Karpas-422 (cell line): Measurements from ENCODE around the gene GCH1. TPM values are rescaled to one million over a fixed set of nuclear protein-coding genes. Genes with fewer than 3 reads are reported as not detected.

Experiments
- DNase-seq: peaks from one replicate; pipeline ENCODE4 v3.0.0-alpha.2; 2015
- H2AFZ ChIP-seq: fragments of 200-600 bp; sonication (generic); 2 replicates; pipeline ENCODE4 v1.6.1; 2014; ENCODE audit warnings: antibody characterized with exemption, low read length, mixed read lengths
- H3K27ac ChIP-seq: fragments of 200-600 bp; sonication (generic); 2 replicates; pipeline ENCODE4 v1.5.1; 2014; ENCODE audit warnings: mild to moderate bottlenecking, low read length, moderate library complexity
- H3K27me3 ChIP-seq: fragments of 200-600 bp; sonication (generic); 2 replicates; pipeline ENCODE4 v1.6.1; 2014; ENCODE audit warnings: low read length, mixed read lengths
- H3K36me3 ChIP-seq: fragments of 200-600 bp; sonication (generic); 2 replicates; pipeline ENCODE4 v1.6.1; 2014; ENCODE audit warnings: low read length, mixed read lengths; ENCODE audit not compliant: insufficient read depth
- H3K4me1 ChIP-seq: fragments of 200-600 bp; sonication (generic); 2 replicates; pipeline ENCODE4 v1.6.1; 2014; ENCODE audit warnings: mild to moderate bottlenecking, low read length, mixed read lengths
- H3K4me2 ChIP-seq: fragments of 200-600 bp; sonication (generic); 2 replicates; pipeline ENCODE4 v1.6.1; 2014; ENCODE audit warnings: low read length, low read depth, mild to moderate bottlenecking; ENCODE audit not compliant: poor library complexity, severe bottlenecking
- H3K4me3 ChIP-seq: fragments of 200-600 bp; sonication (generic); 2 replicates; pipeline ENCODE4 v1.5.1; 2014; ENCODE audit warnings: mild to moderate bottlenecking, antibody characterized with exemption, low read length, mixed read lengths
- H3K79me2 ChIP-seq: fragments of 200-600 bp; sonication (generic); 2 replicates; pipeline ENCODE4 v1.6.1; 2014; ENCODE audit warnings: mild to moderate bottlenecking, low read length, mixed read lengths
- H3K9ac ChIP-seq: fragments of 200-600 bp; sonication (generic); 2 replicates; pipeline ENCODE4 v1.6.0; 2014; ENCODE audit warnings: low read length
- H3K9me2 ChIP-seq: fragments of 200-600 bp; sonication (generic), shearing (Covaris generic); replicated peaks from 2 replicates; pipeline ENCODE4 v1.6.0; 2014; ENCODE audit warnings: mild to moderate bottlenecking, low read length, moderate library complexity; ENCODE audit not compliant: insufficient read depth
- H3K9me3 ChIP-seq: fragments of 300-700, 200-600 bp; sonication (generic); 2 replicates; pipeline ENCODE4 v1.6.1; 2014; ENCODE audit warnings: low read length, mixed read lengths
- H4K20me1 ChIP-seq: fragments of 200-600 bp; sonication (generic); 2 replicates; pipeline ENCODE4 v1.6.1; 2014; ENCODE audit warnings: mild to moderate bottlenecking, antibody characterized with exemption, low read length, low read depth; ENCODE audit not compliant: insufficient read depth
- small RNA-seq: library from RNA; depleted of rRNA; stranded (forward); fragments of <200 nt; gene quantifications from one replicate; pipeline ENCODE3, GENCODE V24; 2014
- total RNA-seq: library from RNA; depleted of rRNA; stranded (reverse); fragments of >200 nt; shearing (Covaris generic); gene quantifications from 2 replicates; pipeline ENCODE4 v1.2.3, GENCODE V29; 2014; ENCODE audit warnings: low replicate concordance; rRNA removed

GCH1 gene
- total RNA-seq, 1 experiment from 2014 or later, result 174 TPM

- peaks cover 6% of the 10 kb centered on the region for H3K9me3 ChIP-seq
- no peaks in the 10 kb centered on the region for H3K79me2 ChIP-seq
- H2AFZ ChIP-seq, result no peak overlapping the region
- H3K4me2 ChIP-seq, result no peak overlapping the region
- H3K9me2 ChIP-seq, result no peaks in the 10 kb centered on the region
- DNase-seq, result no peak
- H4K20me1 ChIP-seq, result no peaks in the 10 kb centered on the region
- H3K9ac ChIP-seq, result no peak overlapping the region
- H3K27me3 ChIP-seq, result no peaks in the 10 kb centered on the region
- peaks cover 47% of the 10 kb centered on the region for H3K4me1 ChIP-seq
- H3K36me3 ChIP-seq, result peaks cover 34% of the 10 kb centered on the region
- H3K27ac ChIP-seq, result peak overlapping the region; percentile 75
- no peak overlapping the region for H3K4me3 ChIP-seq
Measured at GRCh38 chr14:54796961-54797360, 105.7 kb downstream of the GCH1 start.

GRCh38 chr14:54794796-54795195 lies 107.8 kb downstream of the GCH1 start:
- H3K27me3 ChIP-seq, result no peaks in the 10 kb centered on the region
- H4K20me1 ChIP-seq, result no peaks in the 10 kb centered on the region
- H3K9me3 ChIP-seq, result peaks cover 6% of the 10 kb centered on the region
- peak overlapping the region; percentile 60 for H3K27ac ChIP-seq
- no peaks in the 10 kb centered on the region for H3K79me2 ChIP-seq
- DNase-seq, result no peak
- H3K4me1 ChIP-seq, result peaks cover 66% of the 10 kb centered on the region
- no peak overlapping the region for H3K4me2 ChIP-seq
- H3K4me3 ChIP-seq, result no peak overlapping the region
- no peaks in the 10 kb centered on the region for H3K9me2 ChIP-seq
- H3K9ac ChIP-seq, result no peak overlapping the region
- peaks cover 56% of the 10 kb centered on the region for H3K36me3 ChIP-seq
- H2AFZ ChIP-seq, result no peak overlapping the region

- Histone ChIP-seq H3K9ac (no peak overlapping the region), H3K9me2 (no peaks in the 10 kb centered on the region)
- no peak for DNase-seq
Measured at GRCh38 chr14:54794159-54794558, 108.5 kb downstream of the GCH1 start.

GRCh38 chr14:54792288-54792687 lies 110.3 kb downstream of the GCH1 start:
- H3K27me3 ChIP-seq, result no peaks in the 10 kb centered on the region
- no peak overlapping the region for H2AFZ ChIP-seq
- no peaks in the 10 kb centered on the region for H3K9me2 ChIP-seq
- H3K4me2 ChIP-seq, result no peak overlapping the region
- H3K36me3 ChIP-seq, result peaks cover 81% of the 10 kb centered on the region
- no peak overlapping the region for H3K4me3 ChIP-seq
- H4K20me1 ChIP-seq, result no peaks in the 10 kb centered on the region
- no peak for DNase-seq
- no peak overlapping the region; the same call in 1 of the 2 replicates for H3K9ac ChIP-seq
- H3K79me2 ChIP-seq, result peaks cover 14% of the 10 kb centered on the region
- peak overlapping the region; percentile 97 for H3K27ac ChIP-seq
- peaks cover 67% of the 10 kb centered on the region for H3K4me1 ChIP-seq
- peaks cover 6% of the 10 kb centered on the region for H3K9me3 ChIP-seq

More at GRCh38 chr14:54794159-54794558, 108.5 kb downstream of the GCH1 start:
- no peaks in the 10 kb centered on the region for H4K20me1 ChIP-seq
- H3K4me3 ChIP-seq, result no peak overlapping the region
- peaks cover 62% of the 10 kb centered on the region for H3K36me3 ChIP-seq
- H3K9me3 ChIP-seq, result peaks cover 6% of the 10 kb centered on the region
- H3K79me2 ChIP-seq, result no peaks in the 10 kb centered on the region
- peak overlapping the region; percentile 60 for H3K27ac ChIP-seq
- no peaks in the 10 kb centered on the region for H3K27me3 ChIP-seq
- no peak overlapping the region for H3K4me2 ChIP-seq
- H2AFZ ChIP-seq, result no peak overlapping the region
- peaks cover 66% of the 10 kb centered on the region for H3K4me1 ChIP-seq

Small RNAs within 50 kb of the gene (small RNA-seq; reads per million reads assigned to genes)
- gene MIR4308 (not detected), gene RNU6ATAC9P (0.28 reads per million)

Other genes starting within 250 kb of the GCH1 start
- 14.0 and 31.2 TPM in 2 replicates for gene WDHD1, start 124.3 kb upstream of the GCH1 start, total RNA-seq
- 20.2 and 50.3 TPM in 2 replicates for gene SOCS4, start 124.4 kb upstream of the GCH1 start, total RNA-seq
- 31.8 and 111 TPM in 2 replicates for gene MAPK1IP1L, start 148.8 kb upstream of the GCH1 start, total RNA-seq
- gene LGALS3, start 226.4 kb upstream of the GCH1 start, total RNA-seq, result not detected in 2 replicates